ENCODE measurements around the gene ACP7.

The ACP7 gene

GRCh38 chr19:39146686-39147450 is 62.7 kb downstream of the ACP7 start:
- no peak for TF ChIP-seq CTCF (IDR thresholded peaks at IDR 0.05; ENCODE audit: low read depth, low read length)
- no peak for DNase-seq
- no peak overlapping the region for H3K27ac ChIP-seq

GRCh38 chr19:39147480-39147879 is 63.3 kb downstream of the ACP7 start:
- H3K27me3 ChIP-seq (ENCODE audit: insufficient read depth, low read depth, severe bottlenecking): no peaks in the 10 kb centered on the region
- H3K9me3 ChIP-seq (ENCODE audit: severe bottlenecking): no peaks in the 10 kb centered on the region
- DNase-seq: no peak
- TF ChIP-seq CTCF (IDR thresholded peaks at IDR 0.05; ENCODE audit: low read depth, low read length): no peak
- H3K27ac ChIP-seq: no peak overlapping the region
- H3K36me3 ChIP-seq: peaks cover 9% of the 10 kb centered on the region
- no peak overlapping the region for H3K4me3 ChIP-seq (ENCODE audit: low read depth, low read length)

More at GRCh38 chr19:39146686-39147450, 62.7 kb downstream of the ACP7 start:
- Histone ChIP-seq H3K27me3 (ENCODE audit: insufficient read depth, low read depth, severe bottlenecking) (no peaks in the 10 kb centered on the region), H3K4me3 (ENCODE audit: low read depth, low read length) (no peak overlapping the region), H3K9me3 (ENCODE audit: severe bottlenecking) (no peaks in the 10 kb centered on the region), H3K36me3 (peaks cover 9% of the 10 kb centered on the region)

- Histone ChIP-seq H3K36me3 (peaks cover 9% of the 10 kb centered on the region), H3K4me3 (ENCODE audit: low read depth, low read length) (no peak overlapping the region), H3K9me3 (ENCODE audit: severe bottlenecking) (no peaks in the 10 kb centered on the region), H3K27me3 (ENCODE audit: insufficient read depth, low read depth, severe bottlenecking) (no peaks in the 10 kb centered on the region), H3K27ac (no peak overlapping the region)
- no peak for DNase-seq
- no peak for TF ChIP-seq CTCF (IDR thresholded peaks at IDR 0.05; ENCODE audit: low read depth, low read length)
These were observed 64.9 kb downstream of the ACP7 start for GRCh38 chr19:39148939-39149529.

GRCh38 chr19:39150235-39150634 is 66.1 kb downstream of the ACP7 start:
- no peak for DNase-seq
- H3K36me3 ChIP-seq: peaks cover 9% of the 10 kb centered on the region
- no peaks in the 10 kb centered on the region for H3K27me3 ChIP-seq (ENCODE audit: insufficient read depth, low read depth, severe bottlenecking)
- peak overlapping the region; percentile 60 for H3K27ac ChIP-seq
- H3K4me3 ChIP-seq (ENCODE audit: low read depth, low read length): no peak overlapping the region
- TF ChIP-seq CTCF (IDR thresholded peaks at IDR 0.05; ENCODE audit: low read depth, low read length): no peak
- H3K9me3 ChIP-seq (ENCODE audit: severe bottlenecking): no peaks in the 10 kb centered on the region

- DNase-seq: peak; percentile 71
- Histone ChIP-seq H3K27ac (peak overlapping the region; percentile 60), H3K27me3 (ENCODE audit: insufficient read depth, low read depth, severe bottlenecking) (no peaks in the 10 kb centered on the region), H3K4me3 (ENCODE audit: low read depth, low read length) (no peak overlapping the region), H3K36me3 (peaks cover 9% of the 10 kb centered on the region), H3K9me3 (ENCODE audit: severe bottlenecking) (no peaks in the 10 kb centered on the region)
- no peak for TF ChIP-seq CTCF (IDR thresholded peaks at IDR 0.05; ENCODE audit: low read depth, low read length)
These were observed 66.8 kb downstream of the ACP7 start for GRCh38 chr19:39150807-39151600.

All from WERI-Rb-1 (cell line).